PC-9 (cell line): ENCODE results near the gene VWA8. TPM values are rescaled to one million over a fixed set of nuclear protein-coding genes. Genes with fewer than 3 reads are reported as not detected.

Experiments used
- BruUV-seq: library from RNA; stranded (reverse); fragments of 400-500 nt; replicated peaks from 2 replicates; lab custom pipeline; 2021; lab: Mats Ljungman, UMichigan
- CTCF ChIA-PET: fragments of 300-600 bp; sonication (Branson Sonifier 250); formaldehyde crosslinking; loops from one replicate; lab custom pipeline; 2022; ENCODE audit warnings: antibody characterized with exemption; lab: Charles Lee
- POLR2A ChIA-PET: fragments of 300-600 bp; sonication (Branson Sonifier 250); formaldehyde crosslinking; loops from one replicate; lab custom pipeline; 2022; ENCODE audit warnings: antibody characterized with exemption; ENCODE audit not compliant: unreplicated experiment; lab: Charles Lee
- DNase-seq, 2 experiments: peaks; one replicate each; pipeline versions ENCODE4 v3.0.0 to v3.0.0-alpha.2; 2015 to 2022; ENCODE audit warnings: mixed read lengths in 1 of 2
- H2AFZ ChIP-seq: fragments of 200-600 bp; sonication (generic); 2 replicates; pipeline ENCODE4 v1.8.1; 2017; ENCODE audit warnings: antibody characterized with exemption
- H3F3A ChIP-seq: fragments of 200-600 bp; sonication (generic); 2 replicates; pipeline ENCODE4 v1.8.1; 2017; ENCODE audit warnings: antibody characterized with exemption, mild to moderate bottlenecking, low read depth; ENCODE audit not compliant: insufficient read depth
- H3K27ac ChIP-seq: fragments of 200-600 bp; sonication (generic); 2 replicates; pipeline ENCODE4 v1.6.1; 2016; ENCODE audit warnings: mixed run types
- H3K27me3 ChIP-seq: fragments of 200-600 bp; sonication (generic); 2 replicates; pipeline ENCODE4 v1.6.1; 2016; ENCODE audit warnings: low read depth, mixed run types; ENCODE audit not compliant: insufficient read depth
- H3K36me3 ChIP-seq: fragments of 200-600 bp; sonication (generic); 2 replicates; pipeline ENCODE4 v1.6.1; 2016; ENCODE audit warnings: low read depth, mixed run types
- H3K4me1 ChIP-seq: fragments of 200-600 bp; sonication (generic); replicated peaks from 2 replicates; pipeline ENCODE4 v1.6.1; 2016; ENCODE audit warnings: mixed run types; ENCODE audit not compliant: insufficient read depth
- H3K4me2 ChIP-seq: fragments of 200-600 bp; sonication (generic); 2 replicates; pipeline ENCODE4 v1.6.1; 2017; ENCODE audit warnings: mixed run types
- H3K4me3 ChIP-seq: fragments of 200-600 bp; sonication (generic); 2 replicates; pipeline ENCODE4 v1.6.1; 2016; ENCODE audit warnings: mixed run types
- H3K79me2 ChIP-seq: fragments of 200-600 bp; sonication (generic); 2 replicates; pipeline ENCODE4 v1.6.1; 2017; ENCODE audit warnings: low read depth, mixed run types
- H3K9me2 ChIP-seq: fragments of 200-600 bp; sonication (generic); 2 replicates; pipeline ENCODE4 v1.8.1; 2017; ENCODE audit warnings: mild to moderate bottlenecking; ENCODE audit not compliant: insufficient read depth
- H3K9me3 ChIP-seq: fragments of 200-600 bp; sonication (generic); 2 replicates; pipeline ENCODE4 v1.8.1; 2016; ENCODE audit warnings: low read depth; ENCODE audit not compliant: insufficient read depth
- H4K20me1 ChIP-seq: fragments of 200-600 bp; sonication (generic); 2 replicates; pipeline ENCODE4 v1.8.1; 2017; ENCODE audit not compliant: insufficient read depth
- CTCF ChIP-seq: fragments of 200-600 bp; sonication (generic); conservative IDR thresholded peaks from 2 replicates; pipeline ENCODE4 v1.6.1; 2017; ENCODE audit warnings: mixed run types, antibody characterized with exemption, mild to moderate bottlenecking, moderate library complexity
- EZH2 ChIP-seq: fragments of 200-600 bp; sonication (generic); IDR thresholded peaks from 2 replicates; pipeline ENCODE4 v1.8.0; 2017; ENCODE audit warnings: antibody characterized with exemption, low read depth
- intact Hi-C: fragments of 100-400 bp; cut with micrococcal nuclease; formaldehyde crosslinking; loops from one replicate; pipeline ENCODE4 v1.10.0; 2022; ENCODE audit not compliant: unreplicated experiment
- total RNA-seq: library from RNA; stranded (reverse); gene quantifications from 2 replicates; pipeline ENCODE4 v1.2.3, GENCODE V29; 2021

Gene VWA8
- total RNA-seq, 1 experiment from 2014 or later: 14.1 TPM

- H3K4me1 ChIP-seq: no peaks in the 10 kb centered on the region
- H3K79me2 ChIP-seq: no peaks in the 10 kb centered on the region
- no peaks in the 10 kb centered on the region for H3K9me2 ChIP-seq
- H2AFZ ChIP-seq: no peak overlapping the region
- H3K36me3 ChIP-seq: no peaks in the 10 kb centered on the region
- H3K27ac ChIP-seq: no peak overlapping the region
- TF ChIP-seq EZH2: no peak
- no peak for TF ChIP-seq CTCF
- no peak overlapping the region for H3K4me2 ChIP-seq
- H3F3A ChIP-seq: no peaks in the 10 kb centered on the region
- no peaks in the 10 kb centered on the region for H4K20me1 ChIP-seq
- CTCF ChIA-PET: no interaction called here
- DNase-seq: no peak
- no peaks in the 10 kb centered on the region for H3K27me3 ChIP-seq
- no peaks in the 10 kb centered on the region for H3K9me3 ChIP-seq
- POLR2A ChIA-PET: interaction anchor here (0.7 kb wide), 1 partner anchor 22 kb away, joined by 3 read pairs; no protein-coding TSS in a partner anchor
- H3K4me3 ChIP-seq: no peak overlapping the region
- intact Hi-C loops: no loop called here
- BruUV-seq: no TSS peak
Observed at GRCh38 chr13:41634407-41634806, 326.5 kb downstream of the VWA8 start.

DNA sequence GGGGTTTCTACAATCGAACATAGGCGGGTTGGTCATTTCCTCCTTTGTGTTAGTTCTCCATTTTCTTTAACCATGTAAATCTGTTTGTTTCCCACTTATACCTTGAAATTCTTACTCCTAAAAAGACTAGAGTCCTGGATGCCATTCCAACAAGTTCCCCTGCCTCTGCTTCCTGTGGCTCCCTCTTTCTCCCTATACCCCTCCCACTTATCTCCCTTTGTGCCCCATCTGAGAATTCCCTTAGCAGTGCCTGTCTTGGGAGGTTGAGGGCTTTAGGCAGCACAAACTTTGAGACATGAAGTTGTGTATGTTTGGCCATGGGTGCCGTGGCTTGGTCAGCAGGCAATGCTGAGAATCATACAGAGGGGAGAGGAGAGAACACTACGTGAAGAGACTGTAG is 327.1 kb downstream of the VWA8 start:
- no TSS peak for BruUV-seq
- Histone ChIP-seq H3K79me2 (no peaks in the 10 kb centered on the region), H4K20me1 (no peaks in the 10 kb centered on the region), H3F3A (no peaks in the 10 kb centered on the region), H3K9me2 (no peaks in the 10 kb centered on the region), H3K9me3 (no peaks in the 10 kb centered on the region), H3K4me2 (no peak overlapping the region), H3K27ac (no peak overlapping the region), H3K27me3 (no peaks in the 10 kb centered on the region), H3K36me3 (no peaks in the 10 kb centered on the region), H3K4me3 (no peak overlapping the region), H2AFZ (no peak overlapping the region), H3K4me1 (no peaks in the 10 kb centered on the region)
- TF ChIP-seq CTCF (no peak), EZH2 (no peak)
- POLR2A ChIA-PET: no interaction called here
- CTCF ChIA-PET: no interaction called here
- intact Hi-C loops: no loop called here
- no peak for DNase-seq

- Histone ChIP-seq H3K27ac (no peak overlapping the region), H3K4me3 (no peak overlapping the region), H4K20me1 (no peaks in the 10 kb centered on the region), H3K27me3 (no peaks in the 10 kb centered on the region), H3K79me2 (no peaks in the 10 kb centered on the region), H3K4me1 (no peaks in the 10 kb centered on the region), H2AFZ (no peak overlapping the region), H3K4me2 (no peak overlapping the region), H3K9me3 (no peaks in the 10 kb centered on the region), H3K9me2 (no peaks in the 10 kb centered on the region), H3F3A (no peaks in the 10 kb centered on the region), H3K36me3 (no peaks in the 10 kb centered on the region)
- intact Hi-C loops: no loop called here
- TF ChIP-seq EZH2 (no peak), CTCF (no peak)
- ChIA-PET CTCF (no interaction called here), POLR2A (no interaction called here)
- no peak for DNase-seq
- no TSS peak for BruUV-seq
Observed at GRCh38 chr13:41631296-41631965, 329.5 kb downstream of the VWA8 start.
